Measurements from ENCODE around the gene SNX9. TPM values are rescaled to one million over a fixed set of nuclear protein-coding genes. Genes with fewer than 3 reads are reported as not detected.

The SNX9 gene
- total RNA-seq, 1 experiment from 2014 or later, result 16.6 TPM

DNA sequence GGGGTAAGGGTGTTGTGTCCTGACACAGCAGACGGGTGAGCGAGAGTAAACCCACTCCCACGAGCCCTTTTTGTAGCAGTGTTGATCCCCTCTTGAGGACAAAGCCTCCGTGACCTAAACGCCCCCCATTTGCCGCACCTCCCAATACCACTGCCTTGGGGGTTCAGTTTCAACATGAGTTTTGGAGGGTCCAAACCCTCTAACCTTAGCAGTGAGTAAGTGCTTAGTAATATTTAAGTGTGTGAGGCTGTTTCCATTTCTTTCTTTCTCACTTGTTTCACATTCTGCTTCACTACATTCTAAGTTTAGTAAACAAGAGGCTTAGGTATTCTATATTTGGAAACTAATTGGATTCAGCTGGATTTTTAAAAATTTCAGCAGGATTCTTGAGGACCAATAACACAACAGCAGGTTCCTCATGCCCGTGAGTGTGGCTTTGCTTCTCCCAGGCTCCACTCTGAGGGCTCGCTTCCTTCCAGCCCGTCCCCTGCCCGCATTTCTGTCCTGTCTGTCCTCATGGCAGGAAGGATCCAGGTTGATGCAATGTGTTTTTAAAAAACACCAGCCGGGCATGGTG lies 41.2 kb downstream of the SNX9 start:
- CTCF ChIA-PET, result no interaction called here
- H3K4me3 Mint-ChIP-seq (ENCODE audit: low read depth, unreplicated experiment), result no peak overlapping the region

DNA sequence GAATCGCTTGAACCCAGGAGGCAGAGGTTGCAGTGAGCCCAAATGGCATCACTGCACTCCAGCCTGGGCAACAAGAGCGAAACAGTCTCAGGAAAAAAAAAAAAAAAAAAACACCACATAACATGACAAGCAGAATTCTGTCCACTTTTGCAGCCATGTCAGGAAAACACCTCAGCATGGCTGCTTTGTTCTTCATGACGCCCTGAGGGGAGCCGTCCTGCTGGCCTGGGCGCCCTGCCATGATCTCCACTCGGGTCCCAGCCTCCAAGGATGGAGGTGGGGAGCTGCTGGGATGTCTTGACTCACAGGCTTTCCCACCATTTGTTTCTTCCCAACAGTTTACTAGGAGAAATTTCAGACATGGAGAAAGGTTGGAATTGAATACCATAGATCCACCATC lies 42.2 kb downstream of the SNX9 start:
- no peaks in the 10 kb centered on the region for H3K9me3 Mint-ChIP-seq (ENCODE audit: low read depth, unreplicated experiment)
- BruUV-seq (replicated peaks), result no TSS peak
- H3K27me3 Mint-ChIP-seq (ENCODE audit: unreplicated experiment), result no peaks in the 10 kb centered on the region

More for the DNA sequence above, 41.2 kb downstream of the SNX9 start:
- no peak for DNase-seq
- peaks cover 19% of the 10 kb centered on the region for H3K4me1 Mint-ChIP-seq (ENCODE audit: low read depth, unreplicated experiment)
- TF ChIP-seq, protein P1, sequence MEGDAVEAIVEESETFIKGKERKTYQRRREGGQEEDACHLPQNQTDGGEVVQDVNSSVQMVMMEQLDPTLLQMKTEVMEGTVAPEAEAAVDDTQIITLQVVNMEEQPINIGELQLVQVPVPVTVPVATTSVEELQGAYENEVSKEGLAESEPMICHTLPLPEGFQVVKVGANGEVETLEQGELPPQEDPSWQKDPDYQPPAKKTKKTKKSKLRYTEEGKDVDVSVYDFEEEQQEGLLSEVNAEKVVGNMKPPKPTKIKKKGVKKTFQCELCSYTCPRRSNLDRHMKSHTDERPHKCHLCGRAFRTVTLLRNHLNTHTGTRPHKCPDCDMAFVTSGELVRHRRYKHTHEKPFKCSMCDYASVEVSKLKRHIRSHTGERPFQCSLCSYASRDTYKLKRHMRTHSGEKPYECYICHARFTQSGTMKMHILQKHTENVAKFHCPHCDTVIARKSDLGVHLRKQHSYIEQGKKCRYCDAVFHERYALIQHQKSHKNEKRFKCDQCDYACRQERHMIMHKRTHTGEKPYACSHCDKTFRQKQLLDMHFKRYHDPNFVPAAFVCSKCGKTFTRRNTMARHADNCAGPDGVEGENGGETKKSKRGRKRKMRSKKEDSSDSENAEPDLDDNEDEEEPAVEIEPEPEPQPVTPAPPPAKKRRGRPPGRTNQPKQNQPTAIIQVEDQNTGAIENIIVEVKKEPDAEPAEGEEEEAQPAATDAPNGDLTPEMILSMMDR (IDR thresholded peaks at IDR 0.05; ENCODE audit: unreplicated experiment), result no peak
- H3K36me3 Mint-ChIP-seq (ENCODE audit: insufficient read depth, unreplicated experiment), result no peaks in the 10 kb centered on the region
- intact Hi-C loops (cut with micrococcal nuclease; ENCODE audit: unreplicated experiment), result no loop called here
- no peak overlapping the region for H3K27ac Mint-ChIP-seq (ENCODE audit: unreplicated experiment)
- BruUV-seq (replicated peaks), result no TSS peak
- no peaks in the 10 kb centered on the region for H3K9me3 Mint-ChIP-seq (ENCODE audit: low read depth, unreplicated experiment)
- no peaks in the 10 kb centered on the region for H3K27me3 Mint-ChIP-seq (ENCODE audit: unreplicated experiment)

DNA sequence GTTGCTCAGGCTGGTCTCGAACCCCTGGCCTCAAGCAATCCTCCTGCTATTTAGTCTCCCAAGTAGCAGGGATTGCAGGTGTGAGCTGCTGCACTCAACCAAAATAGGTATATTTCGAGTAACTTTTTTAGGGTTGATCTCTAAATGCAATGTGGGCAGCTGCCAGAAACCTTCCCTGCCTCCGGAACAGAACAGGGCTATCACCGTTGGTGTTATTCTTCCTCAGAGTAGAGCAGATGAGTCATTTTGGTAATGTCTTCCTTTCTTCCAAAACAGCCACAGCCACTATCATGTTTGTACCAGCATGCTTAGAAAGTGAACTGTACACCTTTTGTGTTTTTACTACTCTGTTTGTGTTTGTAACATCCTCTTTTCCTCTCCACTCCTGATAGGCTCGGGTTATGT lies 44.1 kb downstream of the SNX9 start:
- H3K27ac Mint-ChIP-seq (ENCODE audit: unreplicated experiment), result no peak overlapping the region
- intact Hi-C loops (cut with micrococcal nuclease; ENCODE audit: unreplicated experiment), result no loop called here
- TF ChIP-seq, protein P1 (IDR thresholded peaks at IDR 0.05; ENCODE audit: unreplicated experiment), result no peak
- CTCF ChIA-PET, result no interaction called here
- H3K36me3 Mint-ChIP-seq (ENCODE audit: insufficient read depth, unreplicated experiment), result no peaks in the 10 kb centered on the region
- H3K4me3 Mint-ChIP-seq (ENCODE audit: low read depth, unreplicated experiment), result no peak overlapping the region
- H3K27me3 Mint-ChIP-seq (ENCODE audit: unreplicated experiment), result no peaks in the 10 kb centered on the region
- no peaks in the 10 kb centered on the region for H3K9me3 Mint-ChIP-seq (ENCODE audit: low read depth, unreplicated experiment)
- no TSS peak for BruUV-seq (replicated peaks)
- peaks cover 14% of the 10 kb centered on the region for H3K4me1 Mint-ChIP-seq (ENCODE audit: low read depth, unreplicated experiment)
- DNase-seq, result no peak

More for the DNA sequence above, 42.2 kb downstream of the SNX9 start:
- CTCF ChIA-PET, result no interaction called here
- TF ChIP-seq, protein P1 (IDR thresholded peaks at IDR 0.05; ENCODE audit: unreplicated experiment), result no peak
- intact Hi-C loops (cut with micrococcal nuclease; ENCODE audit: unreplicated experiment), result no loop called here
- Mint-ChIP-seq H3K27ac (ENCODE audit: unreplicated experiment) (no peak overlapping the region), H3K36me3 (ENCODE audit: insufficient read depth, unreplicated experiment) (no peaks in the 10 kb centered on the region), H3K4me3 (ENCODE audit: low read depth, unreplicated experiment) (no peak overlapping the region), H3K4me1 (ENCODE audit: low read depth, unreplicated experiment) (peaks cover 19% of the 10 kb centered on the region)
- no peak for DNase-seq

DNA sequence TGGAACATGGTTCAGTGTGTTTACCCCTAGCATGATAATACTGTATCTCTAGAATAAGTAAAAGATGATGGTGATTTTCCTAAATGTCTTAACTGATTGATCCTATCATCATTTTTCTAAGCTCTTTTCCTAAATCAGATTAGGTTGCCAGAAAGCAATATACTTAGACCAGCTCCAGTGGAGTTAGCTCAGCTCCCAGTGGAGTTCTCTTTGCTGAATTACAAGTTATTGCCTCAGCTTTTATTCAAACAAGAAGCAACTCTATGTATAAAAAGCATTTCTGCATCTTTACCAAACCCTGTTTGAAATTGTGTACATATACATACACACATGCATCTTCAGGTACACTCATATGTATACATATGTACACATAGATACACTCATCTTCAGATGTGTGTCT lies 44.9 kb downstream of the SNX9 start:
- Mint-ChIP-seq H3K27ac (ENCODE audit: unreplicated experiment) (no peak overlapping the region), H3K36me3 (ENCODE audit: insufficient read depth, unreplicated experiment) (no peaks in the 10 kb centered on the region), H3K4me3 (ENCODE audit: low read depth, unreplicated experiment) (no peak overlapping the region), H3K27me3 (ENCODE audit: unreplicated experiment) (no peaks in the 10 kb centered on the region), H3K9me3 (ENCODE audit: low read depth, unreplicated experiment) (no peaks in the 10 kb centered on the region), H3K4me1 (ENCODE audit: low read depth, unreplicated experiment) (peaks cover 6% of the 10 kb centered on the region)
- intact Hi-C loops (cut with micrococcal nuclease; ENCODE audit: unreplicated experiment), result no loop called here
- CTCF ChIA-PET, result no interaction called here
- no peak for DNase-seq
- no TSS peak for BruUV-seq (replicated peaks)
- TF ChIP-seq, protein P1 (IDR thresholded peaks at IDR 0.05; ENCODE audit: unreplicated experiment), result no peak
